Measurements from ENCODE around the gene CD58.
"Not testable (repeated sequence)": the region's sequence is repeated elsewhere in the genome, so short reads cannot be mapped to it uniquely, and the experiment has no call there.

The CD58 gene

GRCh38 chr1:116572771-116573430 is 2.1 kb upstream of the CD58 start:
- in situ Hi-C loops (cut with MboI; ENCODE audit: low sequenced_read_pairs): no loop called here

- in situ Hi-C loops (cut with MboI; ENCODE audit: low sequenced_read_pairs): no loop called here
Measured at GRCh38 chr1:116572099-116572498, 1.3 kb upstream of the CD58 start.

GRCh38 chr1:116571215-116571919 is 541 bp upstream of the CD58 start:
- in situ Hi-C loops (cut with MboI; ENCODE audit: low sequenced_read_pairs): no loop called here

- in situ Hi-C loops (cut with MboI; ENCODE audit: low sequenced_read_pairs): no loop called here
Measured at GRCh38 chr1:116569776-116570357, 959 bp downstream of the CD58 start.

GRCh38 chr1:116569381-116569670 is 1.5 kb downstream of the CD58 start:
- in situ Hi-C loops (cut with MboI; ENCODE audit: low sequenced_read_pairs): no loop called here

- in situ Hi-C loops (cut with MboI; ENCODE audit: low sequenced_read_pairs): no loop called here
Measured at GRCh38 chr1:116568662-116569380, 2.0 kb downstream of the CD58 start.

GRCh38 chr1:116567790-116568661 is 2.8 kb downstream of the CD58 start:
- in situ Hi-C loops (cut with MboI; ENCODE audit: low sequenced_read_pairs): no loop called here

- in situ Hi-C loops (cut with MboI; ENCODE audit: low sequenced_read_pairs): no loop called here
Measured at GRCh38 chr1:116565222-116565621, 5.6 kb downstream of the CD58 start.

GRCh38 chr1:116564426-116564825 is 6.4 kb downstream of the CD58 start:
- in situ Hi-C loops (cut with MboI; ENCODE audit: low sequenced_read_pairs): no loop called here

- in situ Hi-C loops (cut with MboI; ENCODE audit: low sequenced_read_pairs): not testable (repeated sequence)
Measured at GRCh38 chr1:116562465-116562864, 8.4 kb downstream of the CD58 start.

GRCh38 chr1:116561563-116561962 is 9.3 kb downstream of the CD58 start:
- in situ Hi-C loops (cut with MboI; ENCODE audit: low sequenced_read_pairs): no loop called here

GRCh38 chr1:116560704-116561490 is 9.9 kb downstream of the CD58 start:
- in situ Hi-C loops (cut with MboI; ENCODE audit: low sequenced_read_pairs): no loop called here

GRCh38 chr1:116559304-116559761 is 11.5 kb downstream of the CD58 start:
- in situ Hi-C loops (cut with MboI; ENCODE audit: low sequenced_read_pairs): no loop called here

- in situ Hi-C loops (cut with MboI; ENCODE audit: low sequenced_read_pairs): no loop called here
Measured at GRCh38 chr1:116558571-116558970, 12.3 kb downstream of the CD58 start.

GRCh38 chr1:116558140-116558549 is 12.7 kb downstream of the CD58 start:
- in situ Hi-C loops (cut with MboI; ENCODE audit: low sequenced_read_pairs): no loop called here

GRCh38 chr1:116557323-116557878 is 13.4 kb downstream of the CD58 start:
- in situ Hi-C loops (cut with MboI; ENCODE audit: low sequenced_read_pairs): no loop called here

GRCh38 chr1:116556289-116557006 is 14.4 kb downstream of the CD58 start:
- in situ Hi-C loops (cut with MboI; ENCODE audit: low sequenced_read_pairs): no loop called here

GRCh38 chr1:116554924-116555323 is 15.9 kb downstream of the CD58 start:
- in situ Hi-C loops (cut with MboI; ENCODE audit: low sequenced_read_pairs): no loop called here

Data from HL-60/S4 treated with retinoic acid at 250 ng/mL for 4 days and 3 days (cell line).